ENCODE data around the gene TTLL1.

- TF ChIP-seq CTCF (conservative IDR thresholded peaks at IDR 0.05; ENCODE audit: low read depth in 2 of 2): no peak
- TF ChIP-seq EZH2 (IDR thresholded peaks at IDR 0.05; ENCODE audit: low read depth, unreplicated experiment): no peak
- no peak for TF ChIP-seq POLR2AphosphoS5 (IDR thresholded peaks at IDR 0.05; ENCODE audit: low read depth)
- TF ChIP-seq EZH2phosphoT487 (IDR thresholded peaks at IDR 0.05; ENCODE audit: unreplicated experiment): no peak
- TF ChIP-seq CREB1 (CRISPR knock-in tag; IDR thresholded peaks at IDR 0.05; ENCODE audit: low read depth): no peak
These were observed 3.3 kb downstream of the TTLL1 start for GRCh38 chr22:43085658-43086606.

All from GM23338 (cell line).